ENCODE results near the gene PTPRCAP.

PTPRCAP gene

GRCh38 chr11:67390947-67391303 is 46.6 kb downstream of the PTPRCAP start:
- TF ChIP-seq EZH2phosphoT487 (IDR thresholded peaks at IDR 0.05; ENCODE audit: borderline replicate concordance), result no peak
- TF ChIP-seq, protein P1, sequence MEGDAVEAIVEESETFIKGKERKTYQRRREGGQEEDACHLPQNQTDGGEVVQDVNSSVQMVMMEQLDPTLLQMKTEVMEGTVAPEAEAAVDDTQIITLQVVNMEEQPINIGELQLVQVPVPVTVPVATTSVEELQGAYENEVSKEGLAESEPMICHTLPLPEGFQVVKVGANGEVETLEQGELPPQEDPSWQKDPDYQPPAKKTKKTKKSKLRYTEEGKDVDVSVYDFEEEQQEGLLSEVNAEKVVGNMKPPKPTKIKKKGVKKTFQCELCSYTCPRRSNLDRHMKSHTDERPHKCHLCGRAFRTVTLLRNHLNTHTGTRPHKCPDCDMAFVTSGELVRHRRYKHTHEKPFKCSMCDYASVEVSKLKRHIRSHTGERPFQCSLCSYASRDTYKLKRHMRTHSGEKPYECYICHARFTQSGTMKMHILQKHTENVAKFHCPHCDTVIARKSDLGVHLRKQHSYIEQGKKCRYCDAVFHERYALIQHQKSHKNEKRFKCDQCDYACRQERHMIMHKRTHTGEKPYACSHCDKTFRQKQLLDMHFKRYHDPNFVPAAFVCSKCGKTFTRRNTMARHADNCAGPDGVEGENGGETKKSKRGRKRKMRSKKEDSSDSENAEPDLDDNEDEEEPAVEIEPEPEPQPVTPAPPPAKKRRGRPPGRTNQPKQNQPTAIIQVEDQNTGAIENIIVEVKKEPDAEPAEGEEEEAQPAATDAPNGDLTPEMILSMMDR (conservative IDR thresholded peaks at IDR 0.05; ENCODE audit: low read length), result no peak

DNA sequence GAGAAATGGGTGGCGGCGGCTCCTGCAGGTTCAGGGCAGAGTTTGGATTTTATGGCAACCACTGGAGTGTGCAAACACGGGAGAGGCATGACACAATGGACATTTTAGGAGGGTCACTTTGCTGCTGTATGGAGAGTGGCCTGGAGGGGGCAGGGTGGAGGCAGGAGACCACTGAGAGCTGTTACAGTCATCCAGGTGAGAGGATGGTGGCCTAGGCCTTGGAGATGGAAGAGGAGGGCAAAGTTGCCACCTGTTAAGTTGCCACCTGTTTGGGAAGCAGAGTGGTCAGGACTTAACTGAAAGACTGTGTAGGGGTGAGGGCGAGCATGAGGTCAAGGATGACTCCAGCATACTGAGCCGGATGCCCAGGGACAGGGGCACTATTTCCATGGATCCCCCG is 48.0 kb downstream of the PTPRCAP start:
- peaks cover 42% of the 10 kb centered on the region; the same call in 1 of the 2 replicates for H3K79me2 ChIP-seq (ENCODE audit: insufficient read depth, low read length)
- TF ChIP-seq, protein P1 (conservative IDR thresholded peaks at IDR 0.05; ENCODE audit: low read length), result peak; percentile 84
- no peak for TF ChIP-seq EZH2phosphoT487 (IDR thresholded peaks at IDR 0.05; ENCODE audit: borderline replicate concordance)
- H4K20me1 ChIP-seq (ENCODE audit: insufficient read depth, low read length, poor library complexity, severe bottlenecking), result peaks cover 12% of the 10 kb centered on the region
- no peaks in the 10 kb centered on the region for H3K9me3 ChIP-seq (ENCODE audit: insufficient read depth, low read depth, low read length)
- H3F3A ChIP-seq (ENCODE audit: low read depth), result peaks cover 3% of the 10 kb centered on the region; the same call in 1 of the 2 replicates
- H3K27me3 ChIP-seq (ENCODE audit: insufficient read depth, low read length, poor library complexity, severe bottlenecking), result no peaks in the 10 kb centered on the region
- H3K4me1 ChIP-seq (ENCODE audit: insufficient read depth, low read length, poor library complexity, severe bottlenecking), result peaks cover 20% of the 10 kb centered on the region
- H3K4me3 ChIP-seq (ENCODE audit: low read length, poor library complexity, severe bottlenecking), result no peak overlapping the region
- no peak overlapping the region for H2AFZ ChIP-seq (ENCODE audit: low read length)
- H3K9ac ChIP-seq (ENCODE audit: low read depth, low read length, poor library complexity, severe bottlenecking), result no peak overlapping the region
- H3K36me3 ChIP-seq (ENCODE audit: insufficient read depth, low read length), result no peaks in the 10 kb centered on the region
- no peaks in the 10 kb centered on the region for H3K9me2 ChIP-seq (replicated peaks; ENCODE audit: low read depth, low read length)
- no peak overlapping the region for H3K4me2 ChIP-seq (ENCODE audit: low read depth, low read length, poor library complexity, severe bottlenecking)

More at GRCh38 chr11:67390947-67391303, 46.6 kb downstream of the PTPRCAP start:
- H3K79me2 ChIP-seq (ENCODE audit: insufficient read depth, low read length), result peaks cover 50% of the 10 kb centered on the region; the same call in 1 of the 2 replicates
- H3F3A ChIP-seq (ENCODE audit: low read depth), result peaks cover 3% of the 10 kb centered on the region; the same call in 1 of the 2 replicates
- peak overlapping the region; percentile 98 for H3K4me2 ChIP-seq (ENCODE audit: low read depth, low read length, poor library complexity, severe bottlenecking)
- peak overlapping the region; percentile 91 for H3K9ac ChIP-seq (ENCODE audit: low read depth, low read length, poor library complexity, severe bottlenecking)
- peak overlapping the region; percentile 82 for H2AFZ ChIP-seq (ENCODE audit: low read length)
- no peaks in the 10 kb centered on the region for H3K9me2 ChIP-seq (replicated peaks; ENCODE audit: low read depth, low read length)
- H3K36me3 ChIP-seq (ENCODE audit: insufficient read depth, low read length), result no peaks in the 10 kb centered on the region; the same call in 1 of the 2 replicates
- H3K9me3 ChIP-seq (ENCODE audit: insufficient read depth, low read depth, low read length), result no peaks in the 10 kb centered on the region
- no peaks in the 10 kb centered on the region for H3K27me3 ChIP-seq (ENCODE audit: insufficient read depth, low read length, poor library complexity, severe bottlenecking)
- peak overlapping the region; percentile 97 for H3K4me3 ChIP-seq (ENCODE audit: low read length, poor library complexity, severe bottlenecking)
- H3K4me1 ChIP-seq (ENCODE audit: insufficient read depth, low read length, poor library complexity, severe bottlenecking), result peaks cover 20% of the 10 kb centered on the region
- H4K20me1 ChIP-seq (ENCODE audit: insufficient read depth, low read length, poor library complexity, severe bottlenecking), result peaks cover 15% of the 10 kb centered on the region

GRCh38 chr11:67387518-67387917 is 50.0 kb downstream of the PTPRCAP start:
- no peak overlapping the region for H3K4me3 ChIP-seq (ENCODE audit: low read length, poor library complexity, severe bottlenecking)
- peaks cover 8% of the 10 kb centered on the region for H4K20me1 ChIP-seq (ENCODE audit: insufficient read depth, low read length, poor library complexity, severe bottlenecking)

More at GRCh38 chr11:67387518-67387917, 50.0 kb downstream of the PTPRCAP start:
- no peak overlapping the region for H3K4me2 ChIP-seq (ENCODE audit: low read depth, low read length, poor library complexity, severe bottlenecking)
- no peak overlapping the region for H2AFZ ChIP-seq (ENCODE audit: low read length)
- H3K9me2 ChIP-seq (replicated peaks; ENCODE audit: low read depth, low read length), result no peaks in the 10 kb centered on the region
- H3K9ac ChIP-seq (ENCODE audit: low read depth, low read length, poor library complexity, severe bottlenecking), result no peak overlapping the region
- peaks cover 14% of the 10 kb centered on the region for H3K4me1 ChIP-seq (ENCODE audit: insufficient read depth, low read length, poor library complexity, severe bottlenecking)
- peaks cover 3% of the 10 kb centered on the region; the same call in 1 of the 2 replicates for H3F3A ChIP-seq (ENCODE audit: low read depth)
- peaks cover 24% of the 10 kb centered on the region; the same call in 1 of the 2 replicates for H3K79me2 ChIP-seq (ENCODE audit: insufficient read depth, low read length)
- H3K36me3 ChIP-seq (ENCODE audit: insufficient read depth, low read length), result no peaks in the 10 kb centered on the region
- H3K9me3 ChIP-seq (ENCODE audit: insufficient read depth, low read depth, low read length), result no peaks in the 10 kb centered on the region
- TF ChIP-seq, protein P1 (conservative IDR thresholded peaks at IDR 0.05; ENCODE audit: low read length), result no peak
- TF ChIP-seq EZH2phosphoT487 (IDR thresholded peaks at IDR 0.05; ENCODE audit: borderline replicate concordance), result no peak
- no peaks in the 10 kb centered on the region for H3K27me3 ChIP-seq (ENCODE audit: insufficient read depth, low read length, poor library complexity, severe bottlenecking)

All from Loucy (cell line).